Measurements from ENCODE around the gene CDADC1.
"Not testable (repeated sequence)": the region's sequence is repeated elsewhere in the genome, so short reads cannot be mapped to it uniquely, and the experiment has no call there.

CDADC1 gene

GRCh38 chr13:49315756-49316482 lies 68.2 kb downstream of the CDADC1 start:
- H3K27ac ChIP-seq = no peak overlapping the region
- TF ChIP-seq CTCF (conservative IDR thresholded peaks at IDR 0.05) = no peak
- no peak for TF ChIP-seq ZFX (IDR thresholded peaks at IDR 0.05)

- no peak overlapping the region for H3K27ac ChIP-seq
- TF ChIP-seq ZFX (IDR thresholded peaks at IDR 0.05) = no peak
- TF ChIP-seq CTCF (conservative IDR thresholded peaks at IDR 0.05) = no peak
Observed at GRCh38 chr13:49319551-49319950, 71.8 kb downstream of the CDADC1 start.

GRCh38 chr13:49319951-49320350 lies 72.2 kb downstream of the CDADC1 start:
- H3K27ac ChIP-seq = no peak overlapping the region

GRCh38 chr13:49320975-49321374 lies 73.2 kb downstream of the CDADC1 start:
- no peak overlapping the region for H3K27ac ChIP-seq
- TF ChIP-seq ZFX (IDR thresholded peaks at IDR 0.05) = no peak
- TF ChIP-seq CTCF (conservative IDR thresholded peaks at IDR 0.05) = no peak

More at GRCh38 chr13:49319951-49320350, 72.2 kb downstream of the CDADC1 start:
- TF ChIP-seq CTCF (conservative IDR thresholded peaks at IDR 0.05) (no peak), ZFX (IDR thresholded peaks at IDR 0.05) (no peak)

GRCh38 chr13:49322702-49323101 lies 75.0 kb downstream of the CDADC1 start:
- H3K27ac ChIP-seq = no peak overlapping the region
- TF ChIP-seq ZFX (IDR thresholded peaks at IDR 0.05) (no peak), CTCF (conservative IDR thresholded peaks at IDR 0.05) (no peak)

DNA sequence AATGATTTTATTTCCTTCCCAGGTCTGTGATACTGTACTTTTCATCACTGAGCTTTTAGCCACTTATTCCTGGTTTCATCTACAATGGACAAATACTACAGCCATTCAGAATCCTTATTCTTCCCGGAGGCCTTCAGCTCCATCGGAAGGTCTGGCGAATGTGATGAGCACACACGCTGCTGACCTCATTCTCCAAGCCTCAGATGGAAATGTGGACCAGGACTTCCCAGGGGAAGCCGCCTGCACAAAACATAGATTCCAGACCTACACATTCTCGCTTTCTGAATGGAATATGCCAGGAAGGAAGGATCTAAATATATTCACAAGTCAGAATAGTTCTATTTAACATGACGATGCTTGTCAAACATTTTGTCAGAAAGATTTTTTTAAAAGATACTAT lies 75.6 kb downstream of the CDADC1 start:
- H3K27ac ChIP-seq = no peak overlapping the region
- TF ChIP-seq ZFX (IDR thresholded peaks at IDR 0.05) = no peak
- no peak for TF ChIP-seq CTCF (conservative IDR thresholded peaks at IDR 0.05)

- TF ChIP-seq CTCF (conservative IDR thresholded peaks at IDR 0.05) (no peak), ZFX (IDR thresholded peaks at IDR 0.05) (no peak)
- H3K27ac ChIP-seq = no peak overlapping the region
Observed at GRCh38 chr13:49326222-49326917, 78.6 kb downstream of the CDADC1 start.

DNA sequence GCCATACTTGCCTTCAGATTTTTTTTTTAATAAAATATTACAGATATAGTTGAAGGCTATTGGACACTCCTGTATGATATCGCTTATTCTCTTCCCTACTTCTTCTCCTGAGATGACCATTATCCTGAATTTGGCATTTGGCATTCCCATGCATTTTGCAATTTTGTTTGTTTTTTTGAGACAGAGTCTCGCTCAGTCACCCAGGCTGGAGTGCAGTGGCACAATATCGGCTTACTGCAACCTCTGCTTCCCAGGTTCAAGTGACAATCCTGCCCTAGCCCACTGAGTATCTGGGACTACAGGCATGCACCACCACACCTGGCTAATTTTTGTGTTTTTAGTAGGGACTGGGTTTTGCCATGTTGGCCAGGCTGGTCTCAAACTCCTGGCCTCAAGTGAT lies 79.4 kb downstream of the CDADC1 start:
- H3K27ac ChIP-seq = not testable (repeated sequence)
